A549 (cell line): ENCODE measurements around the gene ZNF521. TPM values are rescaled to one million over a fixed set of nuclear protein-coding genes. Genes with fewer than 3 reads are reported as not detected.

Experiments used
- ATAC-seq, 2 experiments: fragments of 200-7000 bp in 1 of 2; fragments of >200 bp in 1 of 2; cut with Nextera tagmentation in 1 of 2; cut with Tn5 transposase in 1 of 2; 3 replicates each; pipeline versions ENCODE4 v1.8.0 to v1.9.1; 2018 to 2020; ENCODE audit warnings: mild to moderate bottlenecking in 1 of 2, moderate library complexity in 1 of 2
- CTCF ChIA-PET: fragments of 300-600 bp; sonication (Branson Sonifier 250); formaldehyde crosslinking; extraction: SDS; loops from one replicate; lab custom pipeline; 2021; ENCODE audit warnings: antibody characterized with exemption, inconsistent platforms; lab: Yijun Ruan, JAX
- POLR2A ChIA-PET: fragments of 350-600 bp; formaldehyde crosslinking; extraction: SDS; loops from one replicate; lab custom pipeline; 2021; ENCODE audit warnings: antibody characterized with exemption, inconsistent platforms; lab: Yijun Ruan, JAX
- DNase-seq, 2 experiments: peaks; one replicate each; pipeline versions ENCODE4 v3.0.0 to v3.0.0-alpha.2; 2011 to 2016; ENCODE audit warnings: low read depth in 1 of 2, low spot score in 1 of 2
- FAIRE-seq: peaks from 2 replicates; lab custom pipeline; 2011; peaks lifted over from hg19 to GRCh38; lab: Jason Lieb, UNC
- H3K27ac ChIP-seq, 2 experiments: fragments of >200 bp; sonication (Bioruptor Twin); formaldehyde crosslinking; 3 replicates each; pipeline ENCODE4 v1.5.1; 2016 to 2017
- H3K4me1 ChIP-seq: fragments of >200 bp; sonication (Bioruptor Twin); formaldehyde crosslinking; 3 replicates; pipeline ENCODE4 v1.6.1; 2016
- H3K4me2 ChIP-seq: fragments of >200 bp; sonication (Bioruptor Twin); formaldehyde crosslinking; 3 replicates; pipeline ENCODE4 v1.6.1; 2016
- H3K4me3 ChIP-seq: fragments of >200 bp; sonication (Bioruptor Twin); formaldehyde crosslinking; 3 replicates; pipeline ENCODE4 v1.5.1; 2016
- H3K9me3 ChIP-seq: fragments of >200 bp; sonication (Bioruptor Twin); formaldehyde crosslinking; 3 replicates; pipeline ENCODE4 v1.6.1; 2016
- BHLHE40 ChIP-seq: IDR thresholded peaks from 2 replicates; pipeline ENCODE4 v1.6.1; 2012; ENCODE audit warnings: low read depth, low read length, inconsistent platforms
- CBX8 ChIP-seq: fragments of 200-600 bp; sonication (generic); IDR thresholded peaks from 2 replicates; pipeline ENCODE4 v1.6.1; 2016
- CEBPB ChIP-seq, 2 experiments: fragments of >200 bp in 1 of 2; sonication (Bioruptor Twin) in 1 of 2; formaldehyde crosslinking in 1 of 2; IDR thresholded peaks; 2 replicates each; pipeline ENCODE4 v1.6.1; 2012 to 2016
- CHD2 ChIP-seq: fragments of 150-350 bp; IDR thresholded peaks from 2 replicates; pipeline ENCODE4 v1.6.1; 2014; ENCODE audit warnings: low read length; ENCODE audit not compliant: partially characterized antibody
- CHD4 ChIP-seq: fragments of 200-600 bp; sonication (generic); IDR thresholded peaks from 2 replicates; pipeline ENCODE4 v1.6.1; 2016; ENCODE audit warnings: antibody characterized with exemption, mild to moderate bottlenecking, borderline replicate concordance
- E2F6 ChIP-seq: IDR thresholded peaks from 2 replicates; pipeline ENCODE4 v1.6.1; 2012; ENCODE audit warnings: low read depth, borderline replicate concordance
- EHF ChIP-seq: fragments of 250-450 bp; sonication (Bioruptor Pico); IDR thresholded peaks from 2 replicates; pipeline ENCODE4 v1.5.0; 2020; ENCODE audit warnings: mild to moderate bottlenecking
- EHMT2 ChIP-seq: fragments of 200-600 bp; sonication (generic); IDR thresholded peaks from 2 replicates; pipeline ENCODE4 v1.6.1; 2016; ENCODE audit warnings: antibody characterized with exemption, low read depth, mild to moderate bottlenecking, moderate library complexity
- EP300 ChIP-seq, 2 experiments: fragments of >200 bp; sonication (Bioruptor Twin); formaldehyde crosslinking; IDR thresholded peaks; 2 replicates in 1 of 2; 3 replicates in 1 of 2; pipeline ENCODE4 v1.6.1; 2016 to 2017
- FOSB ChIP-seq: fragments of 250-450 bp; sonication (Bioruptor Pico); IDR thresholded peaks from 2 replicates; pipeline ENCODE4 v1.5.0; 2020; ENCODE audit warnings: mild to moderate bottlenecking, moderate library complexity
- HDAC2 ChIP-seq: fragments of 200-600 bp; sonication (generic); IDR thresholded peaks from 2 replicates; pipeline ENCODE4 v1.6.1; 2016
- HEYL ChIP-seq: fragments of 250-450 bp; sonication (Bioruptor Pico); IDR thresholded peaks from 2 replicates; pipeline ENCODE4 v1.8.0; 2021; ENCODE audit warnings: mild to moderate bottlenecking, moderate library complexity
- HOXA7 ChIP-seq: fragments of 250-450 bp; sonication (Bioruptor Pico); IDR thresholded peaks from 2 replicates; pipeline ENCODE4 v1.5.0; 2020; ENCODE audit warnings: mild to moderate bottlenecking, moderate library complexity
- JUN ChIP-seq, 2 experiments: fragments of >200 bp; sonication (Bioruptor Twin); formaldehyde crosslinking; IDR thresholded peaks; 2 replicates in 1 of 2; 3 replicates in 1 of 2; pipeline ENCODE4 v1.6.1; 2016 to 2017
- KDM1A ChIP-seq: fragments of 200-600 bp; sonication (generic); IDR thresholded peaks from 2 replicates; pipeline ENCODE4 v1.6.1; 2016; ENCODE audit warnings: low read depth, mild to moderate bottlenecking
- MAX ChIP-seq: IDR thresholded peaks from 2 replicates; pipeline ENCODE4 v1.6.1; 2012
- POLR2A ChIP-seq: IDR thresholded peaks from 2 replicates; pipeline ENCODE4 v1.6.1; 2012; ENCODE audit warnings: mild to moderate bottlenecking, low read length
- POLR2AphosphoS2 ChIP-seq: conservative IDR thresholded peaks from 2 replicates; pipeline ENCODE4 v1.6.1; 2012; ENCODE audit warnings: low read length, improper control_type of control experiment, inconsistent platforms
- RAD21 ChIP-seq, 2 experiments: fragments of >200 bp in 1 of 2; sonication (Bioruptor Twin) in 1 of 2; formaldehyde crosslinking in 1 of 2; IDR thresholded peaks in 1 of 2; conservative IDR thresholded peaks in 1 of 2; 2 replicates in 1 of 2; 3 replicates in 1 of 2; pipeline ENCODE4 v1.6.1; 2012 to 2018; ENCODE audit warnings: inconsistent platforms in 1 of 2
- RCOR1 ChIP-seq: fragments of 150-350 bp; IDR thresholded peaks from 2 replicates; pipeline ENCODE4 v1.6.1; 2014; ENCODE audit warnings: antibody characterized with exemption, low read length, low read depth
- SMC3 ChIP-seq: fragments of >200 bp; sonication (Bioruptor Twin); formaldehyde crosslinking; IDR thresholded peaks from 3 replicates; pipeline ENCODE4 v1.6.1; 2018; ENCODE audit warnings: inconsistent platforms
- TFCP2L1 ChIP-seq: fragments of 250-450 bp; sonication (Bioruptor Pico); IDR thresholded peaks from 2 replicates; pipeline ENCODE4 v1.5.0; 2021; ENCODE audit warnings: mild to moderate bottlenecking
- TP53 ChIP-seq: fragments of 250-450 bp; sonication (Bioruptor Pico); IDR thresholded peaks from 2 replicates; pipeline ENCODE4 v1.5.0; 2021; ENCODE audit warnings: mild to moderate bottlenecking, moderate library complexity
- ZC3H11A ChIP-seq: fragments of 450-650 bp; IDR thresholded peaks from 2 replicates; pipeline ENCODE4 v1.6.1; 2014; ENCODE audit warnings: antibody characterized with exemption, mild to moderate bottlenecking
- WGBS: methylation state at CpG from one replicate; pipeline ENCODE4 v1.1.6; 2017; ENCODE audit errors: missing lambda C conversion rate; 5-methylcytosine and 5-hydroxymethylcytosine counted together
- polyA plus RNA-seq, 4 experiments: library from polyadenylated mRNA; depleted of rRNA in 3 of 4; stranded (reverse); fragments of >200 nt; fragmentation: RNase III in 1 of 4; extraction: RNeasy Plus Mini Kit Qiagen cat#74134 plus additional on column Dnase treatment in 1 of 4; gene quantifications; 2 replicates in 3 of 4; 3 replicates in 1 of 4; pipeline ENCODE4 v1.2.3, GENCODE V29; 2011 to 2017
- TF ChIP-seq, protein P1 (sequence below): fragments of 150-350 bp; IDR thresholded peaks from 2 replicates; pipeline ENCODE4 v1.6.1; 2014; ENCODE audit warnings: low read depth, mild to moderate bottlenecking, low read length
- TF ChIP-seq, protein P2 (sequence below): fragments of 250-450 bp; sonication (Bioruptor Pico); IDR thresholded peaks from 2 replicates; pipeline ENCODE4 v1.5.0; 2020; ENCODE audit warnings: low read depth, mild to moderate bottlenecking, moderate library complexity
- TF ChIP-seq, protein P3 (sequence below): fragments of >200 bp; sonication (Bioruptor Twin); formaldehyde crosslinking; IDR thresholded peaks from 3 replicates; pipeline ENCODE4 v1.5.1; 2016
- TF ChIP-seq, protein P4 (sequence below): fragments of 450-650 bp; IDR thresholded peaks from 2 replicates; pipeline ENCODE4 v1.6.1; 2014; ENCODE audit warnings: antibody characterized with exemption
- TF ChIP-seq, protein P5 (sequence below): fragments of >200 bp; sonication (Bioruptor Twin); formaldehyde crosslinking; IDR thresholded peaks from 3 replicates; pipeline ENCODE4 v1.6.1; 2016

Gene ZNF521
- polyA plus RNA-seq, 2 of the 4 experiments (the other 2 are of a cell fraction) = not detected

DNA sequence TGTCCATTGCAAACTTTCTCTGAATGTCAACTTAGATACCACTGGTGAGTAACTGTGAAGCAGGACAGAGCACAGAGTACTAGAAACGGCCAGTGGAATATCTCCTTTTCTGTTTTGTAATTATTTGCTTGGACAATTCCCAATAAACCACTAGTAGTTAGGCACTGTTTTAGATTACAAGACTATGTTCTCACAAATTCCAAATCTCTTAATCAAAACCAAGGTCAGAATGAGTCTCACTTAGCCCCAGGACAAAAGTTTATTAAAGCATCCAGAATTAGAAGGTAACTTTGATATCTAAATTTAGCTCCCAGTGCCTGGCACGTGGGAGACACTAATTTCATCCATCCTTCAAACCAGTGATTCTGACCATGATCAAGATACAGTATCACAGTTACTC, 89.0 kb downstream of the ZNF521 start:
- DNase-seq = no peak
- CTCF ChIA-PET = no interaction called here
- Histone ChIP-seq H3K27ac (no peak overlapping the region), H3K4me3 (no peak overlapping the region)
- TF ChIP-seq, protein P1, sequence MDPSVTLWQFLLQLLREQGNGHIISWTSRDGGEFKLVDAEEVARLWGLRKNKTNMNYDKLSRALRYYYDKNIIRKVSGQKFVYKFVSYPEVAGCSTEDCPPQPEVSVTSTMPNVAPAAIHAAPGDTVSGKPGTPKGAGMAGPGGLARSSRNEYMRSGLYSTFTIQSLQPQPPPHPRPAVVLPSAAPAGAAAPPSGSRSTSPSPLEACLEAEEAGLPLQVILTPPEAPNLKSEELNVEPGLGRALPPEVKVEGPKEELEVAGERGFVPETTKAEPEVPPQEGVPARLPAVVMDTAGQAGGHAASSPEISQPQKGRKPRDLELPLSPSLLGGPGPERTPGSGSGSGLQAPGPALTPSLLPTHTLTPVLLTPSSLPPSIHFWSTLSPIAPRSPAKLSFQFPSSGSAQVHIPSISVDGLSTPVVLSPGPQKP = no peak
- TF ChIP-seq TP53 (CRISPR knock-in tag) (no peak), CBX8 (no peak), RCOR1 (no peak), ZC3H11A (no peak), CHD2 (no peak), CEBPB (IDR thresholded peaks at IDR 0.05) (no peak), EHMT2 (no peak), FOSB (CRISPR knock-in tag) (no peak), POLR2AphosphoS2 (no peak), HDAC2 (no peak), TFCP2L1 (CRISPR knock-in tag) (no peak), E2F6 (no peak), JUN (IDR thresholded peaks at IDR 0.05) (no peak), BHLHE40 (no peak), POLR2A (no peak)
- TF ChIP-seq, protein P2, sequence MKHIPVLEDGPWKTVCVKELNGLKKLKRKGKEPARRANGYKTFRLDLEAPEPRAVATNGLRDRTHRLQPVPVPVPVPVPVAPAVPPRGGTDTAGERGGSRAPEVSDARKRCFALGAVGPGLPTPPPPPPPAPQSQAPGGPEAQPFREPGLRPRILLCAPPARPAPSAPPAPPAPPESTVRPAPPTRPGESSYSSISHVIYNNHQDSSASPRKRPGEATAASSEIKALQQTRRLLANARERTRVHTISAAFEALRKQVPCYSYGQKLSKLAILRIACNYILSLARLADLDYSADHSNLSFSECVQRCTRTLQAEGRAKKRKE (CRISPR knock-in tag) = no peak
- TF ChIP-seq, protein P3, sequence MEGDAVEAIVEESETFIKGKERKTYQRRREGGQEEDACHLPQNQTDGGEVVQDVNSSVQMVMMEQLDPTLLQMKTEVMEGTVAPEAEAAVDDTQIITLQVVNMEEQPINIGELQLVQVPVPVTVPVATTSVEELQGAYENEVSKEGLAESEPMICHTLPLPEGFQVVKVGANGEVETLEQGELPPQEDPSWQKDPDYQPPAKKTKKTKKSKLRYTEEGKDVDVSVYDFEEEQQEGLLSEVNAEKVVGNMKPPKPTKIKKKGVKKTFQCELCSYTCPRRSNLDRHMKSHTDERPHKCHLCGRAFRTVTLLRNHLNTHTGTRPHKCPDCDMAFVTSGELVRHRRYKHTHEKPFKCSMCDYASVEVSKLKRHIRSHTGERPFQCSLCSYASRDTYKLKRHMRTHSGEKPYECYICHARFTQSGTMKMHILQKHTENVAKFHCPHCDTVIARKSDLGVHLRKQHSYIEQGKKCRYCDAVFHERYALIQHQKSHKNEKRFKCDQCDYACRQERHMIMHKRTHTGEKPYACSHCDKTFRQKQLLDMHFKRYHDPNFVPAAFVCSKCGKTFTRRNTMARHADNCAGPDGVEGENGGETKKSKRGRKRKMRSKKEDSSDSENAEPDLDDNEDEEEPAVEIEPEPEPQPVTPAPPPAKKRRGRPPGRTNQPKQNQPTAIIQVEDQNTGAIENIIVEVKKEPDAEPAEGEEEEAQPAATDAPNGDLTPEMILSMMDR = no peak
- TF ChIP-seq, all 56 proteins: peak for 0
- Histone ChIP-seq H3K4me2 (no peak overlapping the region), H3K9me3 (no peaks in the 10 kb centered on the region), H3K4me1 (no peaks in the 10 kb centered on the region)
- FAIRE-seq (no peak), ATAC-seq (no peak)
- POLR2A ChIA-PET = no interaction called here
- WGBS = 0% methylated on average over 2 of the region's 2 CpGs

- 2% methylated on average over 5 of the region's 5 CpGs for WGBS
- Histone ChIP-seq H3K9me3 (no peaks in the 10 kb centered on the region), H3K27ac (no peak overlapping the region), H3K4me3 (no peak overlapping the region), H3K4me1 (no peaks in the 10 kb centered on the region), H3K4me2 (no peak overlapping the region)
- ChIA-PET POLR2A (no interaction called here), CTCF (no interaction called here)
- FAIRE-seq = no peak
- no peak for TF ChIP-seq CEBPB (IDR thresholded peaks at IDR 0.05)
- TF ChIP-seq CHD2 = no peak
- no peak for TF ChIP-seq HDAC2
- no peak for TF ChIP-seq CHD4
- TF ChIP-seq EP300 (IDR thresholded peaks at IDR 0.05) = no peak
- TF ChIP-seq MAX = no peak
- no peak for TF ChIP-seq SMC3
- no peak for TF ChIP-seq KDM1A
- TF ChIP-seq RAD21 (conservative IDR thresholded peaks at IDR 0.05 in 1 of 2, IDR thresholded peaks at IDR 0.05 in 1 of 2) = no peak
- TF ChIP-seq, protein P4, sequence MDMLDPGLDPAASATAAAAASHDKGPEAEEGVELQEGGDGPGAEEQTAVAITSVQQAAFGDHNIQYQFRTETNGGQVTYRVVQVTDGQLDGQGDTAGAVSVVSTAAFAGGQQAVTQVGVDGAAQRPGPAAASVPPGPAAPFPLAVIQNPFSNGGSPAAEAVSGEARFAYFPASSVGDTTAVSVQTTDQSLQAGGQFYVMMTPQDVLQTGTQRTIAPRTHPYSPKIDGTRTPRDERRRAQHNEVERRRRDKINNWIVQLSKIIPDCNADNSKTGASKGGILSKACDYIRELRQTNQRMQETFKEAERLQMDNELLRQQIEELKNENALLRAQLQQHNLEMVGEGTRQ = no peak
- TF ChIP-seq, protein P1 = no peak
- TF ChIP-seq, protein P5, sequence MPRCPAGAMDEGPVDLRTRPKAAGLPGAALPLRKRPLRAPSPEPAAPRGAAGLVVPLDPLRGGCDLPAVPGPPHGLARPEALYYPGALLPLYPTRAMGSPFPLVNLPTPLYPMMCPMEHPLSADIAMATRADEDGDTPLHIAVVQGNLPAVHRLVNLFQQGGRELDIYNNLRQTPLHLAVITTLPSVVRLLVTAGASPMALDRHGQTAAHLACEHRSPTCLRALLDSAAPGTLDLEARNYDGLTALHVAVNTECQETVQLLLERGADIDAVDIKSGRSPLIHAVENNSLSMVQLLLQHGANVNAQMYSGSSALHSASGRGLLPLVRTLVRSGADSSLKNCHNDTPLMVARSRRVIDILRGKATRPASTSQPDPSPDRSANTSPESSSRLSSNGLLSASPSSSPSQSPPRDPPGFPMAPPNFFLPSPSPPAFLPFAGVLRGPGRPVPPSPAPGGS = no peak
- no peak for TF ChIP-seq HEYL (CRISPR knock-in tag)
- no peak for TF ChIP-seq HOXA7 (CRISPR knock-in tag)
- no peak for TF ChIP-seq POLR2AphosphoS2
- no peak for TF ChIP-seq EHF
- no peak for TF ChIP-seq TP53 (CRISPR knock-in tag)
- no peak for ATAC-seq
- DNase-seq = no peak
These were observed 90.2 kb downstream of the ZNF521 start for GRCh38 chr18:25261768-25262167.
